GM12878 (cell line): ENCODE measurements around the gene COL4A2. TPM values are rescaled to one million over a fixed set of nuclear protein-coding genes. Genes with fewer than 3 reads are reported as not detected.

Experiments used
- ATAC-seq: fragments of 200-7000 bp; cut with Tn5 transposase; 3 replicates; pipeline ENCODE4 v1.9.1; 2020; ENCODE audit warnings: mild to moderate bottlenecking, moderate library complexity
- BruUV-seq: library from RNA; stranded (reverse); fragments of 400-500 nt; replicated peaks from 2 replicates; lab custom pipeline; 2021; lab: Mats Ljungman, UMichigan
- CTCF ChIA-PET: fragments of 300-600 bp; sonication (Branson Sonifier 250); formaldehyde crosslinking; extraction: SDS; loops from one replicate; lab custom pipeline; 2021; ENCODE audit warnings: inconsistent platforms; lab: Yijun Ruan, JAX
- POLR2A ChIA-PET: fragments of 350-600 bp; formaldehyde crosslinking; extraction: SDS; loops from one replicate; lab custom pipeline; 2021; ENCODE audit warnings: inconsistent platforms; lab: Charles Lee
- RAD21 ChIA-PET: fragments of 300-600 bp; sonication (Branson Sonifier 250); formaldehyde crosslinking; loops from one replicate; lab custom pipeline; 2023; ENCODE audit warnings: antibody characterized with exemption; ENCODE audit not compliant: unreplicated experiment; lab: Charles Lee
- SMC1A ChIA-PET: fragments of 300-600 bp; sonication (Branson Sonifier 250); formaldehyde crosslinking; loops from one replicate; lab custom pipeline; 2023; ENCODE audit not compliant: unreplicated experiment, uncharacterized antibody; lab: Charles Lee
- DNase-seq: peaks from one replicate; pipeline ENCODE4 v3.0.0-alpha.2; 2011; ENCODE audit warnings: low read depth, low spot score
- FAIRE-seq: peaks from 3 replicates; lab custom pipeline; 2011; peaks lifted over from hg19 to GRCh38; lab: Jason Lieb, UNC
- H2AFZ ChIP-seq: 2 replicates; pipeline ENCODE4 v1.6.0; 2011; ENCODE audit warnings: low read depth, low read length, control low read depth; ENCODE audit not compliant: control insufficient read depth
- H3K27ac ChIP-seq: 2 replicates; pipeline ENCODE4 v1.5.1; 2011; ENCODE audit warnings: control low read depth; ENCODE audit not compliant: control insufficient read depth, insufficient read depth
- H3K27me3 ChIP-seq, 2 experiments: replicated peaks in 1 of 2; 2 replicates each; pipeline versions ENCODE4 v1.6.0 to v1.6.1; 2011; ENCODE audit warnings: low read length in 1 of 2; ENCODE audit not compliant: control insufficient read depth in 2 of 2, insufficient read depth in 2 of 2
- H3K36me3 ChIP-seq, 2 experiments: 2 replicates each; pipeline ENCODE4 v1.5.1; 2011; ENCODE audit warnings: low read length in 1 of 2; ENCODE audit not compliant: control insufficient read depth in 2 of 2, insufficient read depth in 2 of 2
- H3K4me1 ChIP-seq: 2 replicates; pipeline ENCODE4 v1.6.1; 2011; ENCODE audit warnings: mild to moderate bottlenecking, low read length, moderate library complexity, mixed read lengths; ENCODE audit not compliant: control insufficient read depth, insufficient read depth
- H3K4me2 ChIP-seq: 2 replicates; pipeline ENCODE4 v1.6.0; 2011; ENCODE audit warnings: control low read depth; ENCODE audit not compliant: control insufficient read depth, insufficient read depth
- H3K4me3 ChIP-seq: fragments of 200-600 bp; sonication (generic); 2 replicates; pipeline ENCODE4 v1.5.1; 2016
- H3K79me2 ChIP-seq: 2 replicates; pipeline ENCODE4 v1.6.0; 2011; ENCODE audit warnings: low read length; ENCODE audit not compliant: control insufficient read depth, insufficient read depth
- H3K9ac ChIP-seq: 2 replicates; pipeline ENCODE4 v1.8.0; 2011; ENCODE audit warnings: low read length, control low read depth, mixed read lengths; ENCODE audit not compliant: control insufficient read depth, insufficient read depth
- H3K9me3 ChIP-seq: replicated peaks from 3 replicates; pipeline ENCODE4 v1.5.1; 2011; ENCODE audit warnings: mild to moderate bottlenecking, low read length; ENCODE audit not compliant: control insufficient read depth, insufficient read depth
- H4K20me1 ChIP-seq: 2 replicates; pipeline ENCODE4 v1.6.0; 2011; ENCODE audit not compliant: control insufficient read depth, insufficient read depth
- BRCA1 ChIP-seq: IDR thresholded peaks from 2 replicates; pipeline ENCODE4 v1.6.1; 2011; ENCODE audit warnings: low read depth, low read length, improper control_type of control experiment
- CREM ChIP-seq: IDR thresholded peaks from 2 replicates; pipeline ENCODE4 v1.6.1; 2014; ENCODE audit warnings: antibody characterized with exemption, low read depth
- ETV6 ChIP-seq, 2 experiments: fragments of 450-650 bp in 1 of 2; IDR thresholded peaks in 1 of 2; conservative IDR thresholded peaks in 1 of 2; 2 replicates each; pipeline ENCODE4 v1.6.1; 2014; ENCODE audit warnings: antibody characterized with exemption in 1 of 2, borderline replicate concordance in 1 of 2, low read depth in 1 of 2, mild to moderate bottlenecking in 1 of 2, moderate library complexity in 1 of 2
- JUNB ChIP-seq: IDR thresholded peaks from 2 replicates; pipeline ENCODE4 v1.6.1; 2016; ENCODE audit warnings: antibody characterized with exemption, mild to moderate bottlenecking
- PAX5 ChIP-seq: IDR thresholded peaks from 2 replicates; pipeline ENCODE4 v1.6.1; 2011; ENCODE audit warnings: low read depth, low read length, borderline replicate concordance
- RELA ChIP-seq: fragments of 450-650 bp; IDR thresholded peaks from 2 replicates; pipeline ENCODE4 v1.8.0; 2014; ENCODE audit warnings: borderline replicate concordance; ENCODE audit not compliant: partially characterized antibody
- REST ChIP-seq: IDR thresholded peaks from 2 replicates; pipeline ENCODE4 v1.6.1; 2012; ENCODE audit warnings: mild to moderate bottlenecking, low read depth, low read length
- SPI1 ChIP-seq: IDR thresholded peaks from 2 replicates; pipeline ENCODE4 v1.6.1; 2011; ENCODE audit warnings: low read depth, mild to moderate bottlenecking, low read length, moderate library complexity, borderline replicate concordance; ENCODE audit not compliant: insufficient read depth
- YY1 ChIP-seq: IDR thresholded peaks from 2 replicates; pipeline ENCODE4 v1.6.1; 2011; ENCODE audit warnings: low read depth, mild to moderate bottlenecking, low read length
- WGBS: methylation state at CpG from one replicate; pipeline ENCODE4 v1.1.6; 2016; ENCODE audit warnings: low lambda C conversion rate; ENCODE audit not compliant: insufficient replicate concordance, insufficient coverage; ENCODE audit errors: missing lambda C conversion rate; 5-methylcytosine and 5-hydroxymethylcytosine counted together
- in situ Hi-C: fragments of 300-500 bp; cut with MboI; formaldehyde crosslinking; loops from 9 replicates; pipeline ENCODE4 v1.14.3; 2018; ENCODE audit warnings: mixed read lengths
- intact Hi-C: fragments of 100-400 bp; cut with micrococcal nuclease; formaldehyde crosslinking; loops from one replicate; pipeline ENCODE4 v1.14.2; 2022; ENCODE audit not compliant: unreplicated experiment
- polyA plus RNA-seq, 11 experiments: library from polyadenylated mRNA; depleted of rRNA in 4 of 11; unstranded in 6 of 11; stranded (reverse) in 5 of 11; fragments of >200 nt; fragmentation: Nextera tagmentation in 4 of 11; fragmentation: Illumina TruSeq in 1 of 11; extraction: Ambion mirVana in 4 of 11; extraction: Trizol in 1 of 11; gene quantifications; 1 replicate in 1 of 11; 2 replicates in 10 of 11; pipeline versions ENCODE4 v1.2.1 to v1.2.3, GENCODE V29; 2011 to 2016; ENCODE audit warnings: inconsistent platforms in 2 of 11, missing spikeins in 2 of 11, low read depth in 1 of 11
- total RNA-seq, 4 experiments: library from RNA; depleted of rRNA in 3 of 4; stranded (reverse); fragments of >200 nt in 3 of 4; fragmentation: Illumina TruSeq in 1 of 4; extraction: Trizol in 1 of 4; gene quantifications; 2 replicates each; pipeline versions ENCODE4 v1.2.1 to v1.2.3, GENCODE V29; 2013 to 2021
- TF ChIP-seq, protein P1 (sequence below), 3 experiments: IDR thresholded peaks in 2 of 3; conservative IDR thresholded peaks in 1 of 3; 2 replicates each; pipeline ENCODE4 v1.5.1; 2011; ENCODE audit warnings: low read depth in 3 of 3, low read length in 3 of 3, mild to moderate bottlenecking in 3 of 3, control low read depth in 2 of 3, moderate library complexity in 2 of 3, inconsistent platforms in 1 of 3, mixed read lengths in 1 of 3; ENCODE audit not compliant: control insufficient read depth in 2 of 3, insufficient read depth in 1 of 3; ENCODE audit errors: extremely low read depth in 1 of 3

Gene COL4A2
- total and polyA plus RNA-seq, 10 of the 15 experiments (the other 5 are each of a cell fraction or from before 2014, with no cell fraction given): 0.16 to 1.6 (median 0.62) TPM; not detected in 3

GRCh38 chr13:110363010-110363409 is 55.9 kb downstream of the COL4A2 start:
- ChIA-PET RAD21 (interaction anchor here (1.4 kb wide), 1 partner anchor 8 kb away, joined by 3 read pairs; no protein-coding TSS in a partner anchor), CTCF (interaction anchor here (0.6 to 1.9 kb wide), 6 partner anchors 9 to 81 kb away, joined by 3 to 8 read pairs (median 4); no protein-coding TSS in a partner anchor), POLR2A (interaction anchor here (0.7 kb wide), 1 partner anchor 11 kb away, joined by 4 read pairs; no protein-coding TSS in a partner anchor), SMC1A (interaction anchor here (1.7 to 1.9 kb wide), 2 partner anchors 10 to 48 kb away, joined by 11 to 12 read pairs; no protein-coding TSS in a partner anchor)
- ATAC-seq: peak; percentile 36
- no peak for FAIRE-seq
- no peak for DNase-seq
- TF ChIP-seq ETV6 (conservative IDR thresholded peaks at IDR 0.05 in 1 of 2, IDR thresholded peaks at IDR 0.05 in 1 of 2; ENCODE audit: borderline replicate concordance in 1 of 2, low read depth in 1 of 2): no peak
- TF ChIP-seq, protein P1, sequence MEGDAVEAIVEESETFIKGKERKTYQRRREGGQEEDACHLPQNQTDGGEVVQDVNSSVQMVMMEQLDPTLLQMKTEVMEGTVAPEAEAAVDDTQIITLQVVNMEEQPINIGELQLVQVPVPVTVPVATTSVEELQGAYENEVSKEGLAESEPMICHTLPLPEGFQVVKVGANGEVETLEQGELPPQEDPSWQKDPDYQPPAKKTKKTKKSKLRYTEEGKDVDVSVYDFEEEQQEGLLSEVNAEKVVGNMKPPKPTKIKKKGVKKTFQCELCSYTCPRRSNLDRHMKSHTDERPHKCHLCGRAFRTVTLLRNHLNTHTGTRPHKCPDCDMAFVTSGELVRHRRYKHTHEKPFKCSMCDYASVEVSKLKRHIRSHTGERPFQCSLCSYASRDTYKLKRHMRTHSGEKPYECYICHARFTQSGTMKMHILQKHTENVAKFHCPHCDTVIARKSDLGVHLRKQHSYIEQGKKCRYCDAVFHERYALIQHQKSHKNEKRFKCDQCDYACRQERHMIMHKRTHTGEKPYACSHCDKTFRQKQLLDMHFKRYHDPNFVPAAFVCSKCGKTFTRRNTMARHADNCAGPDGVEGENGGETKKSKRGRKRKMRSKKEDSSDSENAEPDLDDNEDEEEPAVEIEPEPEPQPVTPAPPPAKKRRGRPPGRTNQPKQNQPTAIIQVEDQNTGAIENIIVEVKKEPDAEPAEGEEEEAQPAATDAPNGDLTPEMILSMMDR (IDR thresholded peaks at IDR 0.05 in 2 of 3, conservative IDR thresholded peaks at IDR 0.05 in 1 of 3; ENCODE audit: control insufficient read depth in 2 of 3, extremely low read depth in 1 of 3, insufficient read depth in 1 of 3, low read depth in 3 of 3, low read length in 3 of 3): peak in 2 of 3 experiments; percentile 12 to 30; a peak in 3 of 6 replicates
- H3K79me2 ChIP-seq: no peaks in the 10 kb centered on the region
- H3K4me3 ChIP-seq: no peak overlapping the region
- no peak overlapping the region for H2AFZ ChIP-seq
- in situ Hi-C loops (no loop called here), intact Hi-C loops (no loop called here)
- no TSS peak for BruUV-seq
- H3K4me1 ChIP-seq: no peaks in the 10 kb centered on the region
- H3K36me3 ChIP-seq: no peaks in the 10 kb centered on the region
- no peaks in the 10 kb centered on the region for H3K9me3 ChIP-seq
- no peaks in the 10 kb centered on the region for H4K20me1 ChIP-seq
- no peak overlapping the region for H3K9ac ChIP-seq
- 32% methylated on average over 8 of the region's 8 CpGs for WGBS
- no peaks in the 10 kb centered on the region for H3K27me3 ChIP-seq
- no peak overlapping the region for H3K27ac ChIP-seq
- H3K4me2 ChIP-seq: no peak overlapping the region

GRCh38 chr13:110364081-110364480 is 57.0 kb downstream of the COL4A2 start:
- RAD21 ChIA-PET: interaction anchor here (1.0 to 1.2 kb wide), 2 partner anchors 15 to 41 kb away, joined by 3 read pairs; no protein-coding TSS in a partner anchor
- no peak for TF ChIP-seq SPI1
- no peak for TF ChIP-seq YY1
- TF ChIP-seq RELA: no peak
- TF ChIP-seq JUNB: no peak
- no peak for TF ChIP-seq PAX5
- no peak for TF ChIP-seq CREM
- no peak for TF ChIP-seq REST
- TF ChIP-seq BRCA1: no peak

More at GRCh38 chr13:110364081-110364480, 57.0 kb downstream of the COL4A2 start:
- Histone ChIP-seq H3K36me3 (no peaks in the 10 kb centered on the region), H3K9ac (no peak overlapping the region), H3K4me1 (no peaks in the 10 kb centered on the region), H3K9me3 (no peaks in the 10 kb centered on the region), H3K4me3 (no peak overlapping the region), H2AFZ (no peak overlapping the region), H3K27ac (no peak overlapping the region), H3K27me3 (no peaks in the 10 kb centered on the region), H3K79me2 (no peaks in the 10 kb centered on the region), H4K20me1 (no peaks in the 10 kb centered on the region), H3K4me2 (no peak overlapping the region)
- BruUV-seq: no TSS peak
- CTCF ChIA-PET: interaction anchor here (0.9 to 1.9 kb wide), 5 partner anchors 8 to 80 kb away, joined by 3 to 8 read pairs (median 5); no protein-coding TSS in a partner anchor
- ATAC-seq: no peak
- in situ Hi-C loops (no loop called here), intact Hi-C loops (no loop called here)
- SMC1A ChIA-PET: interaction anchor here (1.7 to 1.9 kb wide), 2 partner anchors 9 to 10 kb away, joined by 5 to 12 read pairs; no protein-coding TSS in a partner anchor
- WGBS: 24% methylated on average over 5 of the region's 5 CpGs
- no peak for FAIRE-seq
- POLR2A ChIA-PET: no interaction called here
- DNase-seq: no peak
